A549 (cell line): ENCODE results near the gene PLIN1. TPM values are rescaled to one million over a fixed set of nuclear protein-coding genes. Genes with fewer than 3 reads are reported as not detected.

Experiments used
- ATAC-seq, 2 experiments: fragments of 200-7000 bp in 1 of 2; fragments of >200 bp in 1 of 2; cut with Nextera tagmentation in 1 of 2; cut with Tn5 transposase in 1 of 2; 3 replicates each; pipeline versions ENCODE4 v1.8.0 to v1.9.1; 2018 to 2020; ENCODE audit warnings: mild to moderate bottlenecking in 1 of 2, moderate library complexity in 1 of 2
- CTCF ChIA-PET: fragments of 300-600 bp; sonication (Branson Sonifier 250); formaldehyde crosslinking; extraction: SDS; loops from one replicate; lab custom pipeline; 2021; ENCODE audit warnings: antibody characterized with exemption, inconsistent platforms; lab: Yijun Ruan, JAX
- POLR2A ChIA-PET: fragments of 350-600 bp; formaldehyde crosslinking; extraction: SDS; loops from one replicate; lab custom pipeline; 2021; ENCODE audit warnings: antibody characterized with exemption, inconsistent platforms; lab: Yijun Ruan, JAX
- DNase-seq, 2 experiments: peaks; one replicate each; pipeline versions ENCODE4 v3.0.0 to v3.0.0-alpha.2; 2011 to 2016; ENCODE audit warnings: low read depth in 1 of 2, low spot score in 1 of 2
- FAIRE-seq: peaks from 2 replicates; lab custom pipeline; 2011; peaks lifted over from hg19 to GRCh38; lab: Jason Lieb, UNC
- H3K27ac ChIP-seq, 2 experiments: fragments of >200 bp; sonication (Bioruptor Twin); formaldehyde crosslinking; 3 replicates each; pipeline ENCODE4 v1.5.1; 2016 to 2017
- H3K4me1 ChIP-seq: fragments of >200 bp; sonication (Bioruptor Twin); formaldehyde crosslinking; 3 replicates; pipeline ENCODE4 v1.6.1; 2016
- H3K4me2 ChIP-seq: fragments of >200 bp; sonication (Bioruptor Twin); formaldehyde crosslinking; 3 replicates; pipeline ENCODE4 v1.6.1; 2016
- H3K4me3 ChIP-seq: fragments of >200 bp; sonication (Bioruptor Twin); formaldehyde crosslinking; 3 replicates; pipeline ENCODE4 v1.5.1; 2016
- H3K9me3 ChIP-seq: fragments of >200 bp; sonication (Bioruptor Twin); formaldehyde crosslinking; 3 replicates; pipeline ENCODE4 v1.6.1; 2016
- ATOH8 ChIP-seq: fragments of 250-450 bp; sonication (Bioruptor Pico); IDR thresholded peaks from 2 replicates; pipeline ENCODE4 v1.5.0; 2020; ENCODE audit warnings: low read depth, mild to moderate bottlenecking, moderate library complexity
- BCL3 ChIP-seq: fragments of >200 bp; sonication (Bioruptor Twin); formaldehyde crosslinking; IDR thresholded peaks from 3 replicates; pipeline ENCODE4 v1.6.1; 2016
- CBX8 ChIP-seq: fragments of 200-600 bp; sonication (generic); IDR thresholded peaks from 2 replicates; pipeline ENCODE4 v1.6.1; 2016
- CEBPB ChIP-seq, 2 experiments: fragments of >200 bp in 1 of 2; sonication (Bioruptor Twin) in 1 of 2; formaldehyde crosslinking in 1 of 2; IDR thresholded peaks; 2 replicates each; pipeline ENCODE4 v1.6.1; 2012 to 2016
- CHD2 ChIP-seq: fragments of 150-350 bp; IDR thresholded peaks from 2 replicates; pipeline ENCODE4 v1.6.1; 2014; ENCODE audit warnings: low read length; ENCODE audit not compliant: partially characterized antibody
- EHF ChIP-seq: fragments of 250-450 bp; sonication (Bioruptor Pico); IDR thresholded peaks from 2 replicates; pipeline ENCODE4 v1.5.0; 2020; ENCODE audit warnings: mild to moderate bottlenecking
- ESRRA ChIP-seq: fragments of 150-350 bp; IDR thresholded peaks from 2 replicates; pipeline ENCODE4 v1.6.1; 2014; ENCODE audit warnings: mild to moderate bottlenecking, low read length, borderline replicate concordance
- FOSB ChIP-seq: fragments of 250-450 bp; sonication (Bioruptor Pico); IDR thresholded peaks from 2 replicates; pipeline ENCODE4 v1.5.0; 2020; ENCODE audit warnings: mild to moderate bottlenecking, moderate library complexity
- FOSL2 ChIP-seq, 2 experiments: fragments of 450-650 bp in 1 of 2; fragments of >200 bp in 1 of 2; sonication (Bioruptor Twin) in 1 of 2; formaldehyde crosslinking; IDR thresholded peaks; 2 replicates each; pipeline versions ENCODE4 v1.5.0 to v1.6.1; 2016 to 2020; ENCODE audit warnings: mild to moderate bottlenecking in 1 of 2, moderate library complexity in 1 of 2
- GATA3 ChIP-seq: IDR thresholded peaks from 2 replicates; pipeline ENCODE4 v1.6.1; 2012; ENCODE audit warnings: borderline replicate concordance
- HDAC2 ChIP-seq: fragments of 200-600 bp; sonication (generic); IDR thresholded peaks from 2 replicates; pipeline ENCODE4 v1.6.1; 2016
- HOXB13 ChIP-seq: fragments of 250-450 bp; sonication (Bioruptor Pico); IDR thresholded peaks from 2 replicates; pipeline ENCODE4 v1.5.0; 2020; ENCODE audit warnings: low read depth, mild to moderate bottlenecking, moderate library complexity
- HOXB5 ChIP-seq: fragments of 250-450 bp; sonication (Bioruptor Pico); IDR thresholded peaks from 2 replicates; pipeline ENCODE4 v1.5.0; 2020; ENCODE audit warnings: mild to moderate bottlenecking, moderate library complexity
- MAFK ChIP-seq: fragments of 450-650 bp; IDR thresholded peaks from 2 replicates; pipeline ENCODE4 v1.6.1; 2014; ENCODE audit not compliant: partially characterized antibody
- NR3C1 ChIP-seq: fragments of >200 bp; sonication (Bioruptor Twin); formaldehyde crosslinking; IDR thresholded peaks from 3 replicates; pipeline ENCODE4 v1.6.1; 2017
- RAD21 ChIP-seq, 2 experiments: fragments of >200 bp in 1 of 2; sonication (Bioruptor Twin) in 1 of 2; formaldehyde crosslinking in 1 of 2; IDR thresholded peaks in 1 of 2; conservative IDR thresholded peaks in 1 of 2; 2 replicates in 1 of 2; 3 replicates in 1 of 2; pipeline ENCODE4 v1.6.1; 2012 to 2018; ENCODE audit warnings: inconsistent platforms in 1 of 2
- RARB ChIP-seq: fragments of 250-450 bp; sonication (Bioruptor Pico); IDR thresholded peaks from 2 replicates; pipeline ENCODE4 v1.8.0; 2021; ENCODE audit warnings: mild to moderate bottlenecking, moderate library complexity
- REST ChIP-seq: fragments of 200-600 bp; sonication (generic); IDR thresholded peaks from 2 replicates; pipeline ENCODE4 v1.6.1; 2016; ENCODE audit warnings: antibody characterized with exemption, mild to moderate bottlenecking, moderate library complexity
- RNF2 ChIP-seq: fragments of 200-600 bp; sonication (generic); IDR thresholded peaks from 2 replicates; pipeline ENCODE4 v1.6.1; 2016; ENCODE audit warnings: low read depth, mild to moderate bottlenecking, antibody characterized with exemption, moderate library complexity, borderline replicate concordance
- SREBF2 ChIP-seq: fragments of 450-650 bp; IDR thresholded peaks from 2 replicates; pipeline ENCODE4 v1.6.1; 2014; ENCODE audit warnings: mild to moderate bottlenecking, moderate library complexity
- TP53 ChIP-seq: fragments of 250-450 bp; sonication (Bioruptor Pico); IDR thresholded peaks from 2 replicates; pipeline ENCODE4 v1.5.0; 2021; ENCODE audit warnings: mild to moderate bottlenecking, moderate library complexity
- ZSCAN20 ChIP-seq: fragments of 250-450 bp; sonication (Bioruptor Pico); IDR thresholded peaks from 2 replicates; pipeline ENCODE4 v1.8.0; 2022; ENCODE audit warnings: mild to moderate bottlenecking, moderate library complexity
- WGBS: methylation state at CpG from one replicate; pipeline ENCODE4 v1.1.6; 2017; ENCODE audit errors: missing lambda C conversion rate; 5-methylcytosine and 5-hydroxymethylcytosine counted together
- polyA plus RNA-seq, 4 experiments: library from polyadenylated mRNA; depleted of rRNA in 3 of 4; stranded (reverse); fragments of >200 nt; fragmentation: RNase III in 1 of 4; extraction: RNeasy Plus Mini Kit Qiagen cat#74134 plus additional on column Dnase treatment in 1 of 4; gene quantifications; 2 replicates in 3 of 4; 3 replicates in 1 of 4; pipeline ENCODE4 v1.2.3, GENCODE V29; 2011 to 2017

Gene PLIN1
- polyA plus RNA-seq, 2 of the 4 experiments (the other 2 are of a cell fraction), result 0.27 to 0.74 TPM

GRCh38 chr15:89685995-89686394 lies 6.8 kb upstream of the PLIN1 start:
- Histone ChIP-seq H3K4me1 (peaks cover 5% of the 10 kb centered on the region), H3K4me2 (no peak overlapping the region), H3K4me3 (no peak overlapping the region), H3K27ac (no peak overlapping the region), H3K9me3 (no peaks in the 10 kb centered on the region)
- no peak for ATAC-seq
- peak in 1 of 2 experiments; percentile 25 for DNase-seq
- CTCF ChIA-PET, result interaction anchor here (2.2 to 2.3 kb wide), 2 partner anchors 15 to 39 kb away, joined by 6 to 8 read pairs; no protein-coding TSS in a partner anchor
- POLR2A ChIA-PET, result no interaction called here
- FAIRE-seq, result peak; percentile 83
- TF ChIP-seq CHD2, result no peak
- no peak for TF ChIP-seq ESRRA
- TF ChIP-seq HDAC2, result no peak
- TF ChIP-seq EHF (CRISPR knock-in tag), result no peak
- TF ChIP-seq SREBF2, result no peak
- TF ChIP-seq CBX8, result no peak
- WGBS, result 81% methylated on average over 2 of the region's 2 CpGs

DNA sequence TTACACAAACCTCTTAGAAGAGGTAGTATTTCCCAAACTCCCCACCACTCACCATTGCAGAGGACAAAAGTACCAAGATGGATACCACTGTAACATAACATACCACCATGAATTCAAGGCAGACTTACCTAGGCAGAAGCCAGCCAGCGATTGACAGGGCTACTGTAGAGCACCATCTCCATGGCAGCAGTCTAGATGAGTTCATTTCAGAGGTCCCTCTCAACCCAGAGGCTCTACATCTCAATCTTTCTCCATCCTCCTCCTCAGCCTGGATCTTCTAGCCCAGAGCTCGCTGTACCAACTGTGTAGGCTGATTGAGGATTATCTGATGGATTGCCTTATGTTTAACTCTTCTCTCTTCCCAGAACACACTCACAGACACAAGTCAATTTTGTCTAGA lies 2.0 kb upstream of the PLIN1 start:
- CTCF ChIA-PET, result interaction anchor here (0.8 to 1.1 kb wide), 2 partner anchors 34 to 35 kb away, joined by 3 to 4 read pairs; no protein-coding TSS in a partner anchor
- H3K27ac ChIP-seq, result peak overlapping the region in 1 of 2 experiments; percentile 20; a peak in 1 of 6 replicates
- peaks cover 21% of the 10 kb centered on the region for H3K4me1 ChIP-seq
- POLR2A ChIA-PET, result interaction anchor here (1.2 kb wide), 1 partner anchor 31 kb away, joined by 3 read pairs; no protein-coding TSS in a partner anchor
- FAIRE-seq (no peak), DNase-seq (no peak), ATAC-seq (peak in 1 of 2 experiments; percentile 43; a peak in 3 of 6 replicates)
- no peaks in the 10 kb centered on the region for H3K9me3 ChIP-seq
- TF ChIP-seq FOSL2 (IDR thresholded peaks at IDR 0.05), result no peak
- TF ChIP-seq FOSL2 (CRISPR knock-in tag; IDR thresholded peaks at IDR 0.05), result no peak
- no peak for TF ChIP-seq GATA3
- TF ChIP-seq BCL3, result no peak
- no peak for TF ChIP-seq RAD21 (conservative IDR thresholded peaks at IDR 0.05 in 1 of 2, IDR thresholded peaks at IDR 0.05 in 1 of 2)
- no peak for TF ChIP-seq RARB (CRISPR knock-in tag)
- TF ChIP-seq ZSCAN20 (CRISPR knock-in tag), result no peak
- no peak for TF ChIP-seq ATOH8 (CRISPR knock-in tag)
- no peak for TF ChIP-seq ESRRA
- TF ChIP-seq TP53 (CRISPR knock-in tag), result no peak
- no peak for TF ChIP-seq HDAC2
- no peak for TF ChIP-seq CEBPB (IDR thresholded peaks at IDR 0.05)
- no peak for TF ChIP-seq REST
- no peak for TF ChIP-seq FOSB (CRISPR knock-in tag)
- TF ChIP-seq MAFK, result no peak
- no peak for TF ChIP-seq HOXB13 (CRISPR knock-in tag)
- no peak for TF ChIP-seq HOXB5 (CRISPR knock-in tag)
- TF ChIP-seq RNF2, result no peak
- TF ChIP-seq NR3C1, result no peak
- 64% methylated on average over 2 of the region's 2 CpGs for WGBS
- H3K4me2 ChIP-seq, result peak overlapping the region; percentile 40
- no peak overlapping the region for H3K4me3 ChIP-seq
